ENCODE measurements around the gene RAD51B.
A peak's percentile ranks its signal among the peaks of the same experiment; 100 is the strongest.

The RAD51B gene

DNA sequence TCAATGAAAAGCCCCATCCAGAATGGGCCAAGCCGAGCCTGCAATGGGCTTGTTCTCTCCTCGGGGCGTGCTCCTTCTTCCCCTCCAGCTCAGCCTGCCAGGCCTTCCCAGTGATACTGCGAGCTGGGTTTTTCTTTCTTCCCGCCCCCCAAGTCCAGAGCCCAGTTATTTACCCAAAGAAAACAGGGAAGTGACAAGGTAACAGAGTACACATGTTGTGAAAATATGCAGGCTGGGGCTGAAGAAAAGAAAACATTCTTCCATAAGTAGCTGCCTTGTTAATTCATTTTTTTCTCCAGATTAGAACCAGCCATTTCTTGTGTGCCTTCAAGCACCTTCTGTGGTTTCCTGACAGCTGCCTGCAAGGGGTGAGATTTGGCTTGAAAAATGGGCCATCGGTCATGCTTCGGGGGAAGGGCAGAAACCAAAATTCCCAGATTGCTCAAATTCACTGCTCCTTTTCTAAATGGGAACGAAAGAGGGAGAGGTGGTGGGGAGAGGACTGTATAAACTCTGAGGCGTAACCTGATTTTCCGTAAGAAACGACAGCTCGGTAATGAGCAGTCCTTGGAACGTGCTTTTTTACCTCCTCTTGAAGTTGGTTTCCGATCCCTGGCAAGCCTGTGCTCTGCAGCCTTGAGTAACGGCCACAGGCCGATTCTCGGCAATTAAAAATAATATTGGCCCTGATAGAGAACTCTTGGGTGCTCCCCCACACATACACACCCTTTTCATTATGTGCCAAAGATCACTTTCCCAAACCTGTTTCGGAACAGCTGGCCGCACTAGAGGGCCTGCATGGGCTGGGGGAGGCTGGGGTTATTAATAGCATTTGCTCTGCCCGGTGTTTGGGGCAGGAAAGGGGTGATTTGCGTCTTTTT lies 743.9 kb downstream of the RAD51B start:
- TF ChIP-seq CTCF (conservative IDR thresholded peaks at IDR 0.05), result no peak
- H3K27ac ChIP-seq, result no peak overlapping the region

DNA sequence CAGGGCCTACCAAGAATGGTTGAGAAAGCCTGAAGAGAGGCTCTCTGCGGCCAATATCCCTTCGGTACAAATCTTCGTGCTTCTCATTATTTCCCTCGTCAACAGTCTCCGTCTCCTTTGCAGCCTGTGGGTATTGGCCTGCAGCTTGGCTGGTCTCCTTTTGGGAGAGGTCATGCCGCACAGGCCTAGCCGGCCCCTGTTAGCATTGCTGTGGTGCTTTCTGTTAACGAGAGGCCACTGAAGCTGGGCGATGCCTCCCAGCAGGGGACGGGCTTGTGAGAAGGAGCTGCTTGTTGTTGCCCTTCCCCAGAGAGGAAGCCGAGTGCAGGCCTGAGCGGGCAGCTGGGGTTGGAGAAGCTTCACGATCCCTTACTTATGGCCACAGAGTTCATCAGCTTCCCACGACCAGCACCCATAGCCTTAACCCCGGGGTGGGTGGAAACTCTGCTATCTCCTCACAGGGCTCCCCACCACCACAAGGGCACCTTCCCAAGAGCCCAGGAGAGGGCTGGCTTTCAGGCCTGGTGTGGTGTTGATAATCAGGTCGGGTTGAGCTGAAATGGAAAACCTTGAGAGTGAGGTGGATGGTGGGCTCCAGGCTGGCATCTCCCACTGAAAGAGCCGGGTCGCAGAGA lies 744.7 kb downstream of the RAD51B start:
- TF ChIP-seq CTCF (conservative IDR thresholded peaks at IDR 0.05), result no peak
- no peak for TF ChIP-seq ZFX (IDR thresholded peaks at IDR 0.05)
- H3K27ac ChIP-seq, result no peak overlapping the region

GRCh38 chr14:68564826-68565759 lies 745.5 kb downstream of the RAD51B start:
- no peak overlapping the region for H3K27ac ChIP-seq

GRCh38 chr14:68566075-68566474 lies 746.5 kb downstream of the RAD51B start:
- TF ChIP-seq ZFX (IDR thresholded peaks at IDR 0.05) (no peak), CTCF (conservative IDR thresholded peaks at IDR 0.05) (no peak)

More at GRCh38 chr14:68564826-68565759, 745.5 kb downstream of the RAD51B start:
- TF ChIP-seq CTCF (conservative IDR thresholded peaks at IDR 0.05) (no peak), ZFX (IDR thresholded peaks at IDR 0.05) (no peak)

GRCh38 chr14:68568907-68569897 lies 749.6 kb downstream of the RAD51B start:
- H3K27ac ChIP-seq, result peak overlapping the region; percentile 62
- no peak for TF ChIP-seq CTCF (conservative IDR thresholded peaks at IDR 0.05)
- no peak for TF ChIP-seq ZFX (IDR thresholded peaks at IDR 0.05)

More at GRCh38 chr14:68566075-68566474, 746.5 kb downstream of the RAD51B start:
- no peak overlapping the region for H3K27ac ChIP-seq

DNA sequence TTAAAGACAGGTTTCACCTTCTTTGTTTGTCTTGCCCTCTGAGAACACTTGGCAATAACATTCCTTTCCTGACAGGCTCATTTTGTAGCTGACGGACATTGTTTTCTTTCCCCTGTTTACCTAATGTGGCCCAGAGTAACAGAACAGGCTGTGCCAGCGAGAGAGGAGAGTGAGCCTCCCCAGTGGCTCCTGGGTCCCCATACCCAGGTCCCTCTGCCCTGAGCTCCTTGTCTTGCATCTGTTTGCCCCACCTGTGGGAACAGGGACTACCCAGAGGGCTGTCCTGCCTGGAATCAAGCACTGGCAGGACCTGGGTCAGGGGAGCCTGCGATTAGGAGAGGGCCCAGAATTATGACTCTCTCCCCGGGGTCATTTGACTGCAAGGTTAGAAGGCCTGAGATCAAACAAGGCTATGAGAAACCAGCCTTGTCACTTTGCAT lies 750.4 kb downstream of the RAD51B start:
- H3K27ac ChIP-seq, result peak overlapping the region; percentile 62

More for the DNA sequence above, 750.4 kb downstream of the RAD51B start:
- TF ChIP-seq CTCF (conservative IDR thresholded peaks at IDR 0.05) (no peak), ZFX (IDR thresholded peaks at IDR 0.05) (peak; percentile 48; the same call in 1 of the 2 replicates)

Data from C4-2B (cell line).